HK-2 (cell line): Measurements from ENCODE around the gene EPS8L2.

Experiments
- DNase-seq: peaks from one replicate; pipeline ENCODE4 v3.0.0-alpha.2; 2018; ENCODE audit not compliant: unreplicated experiment

The EPS8L2 gene

DNA sequence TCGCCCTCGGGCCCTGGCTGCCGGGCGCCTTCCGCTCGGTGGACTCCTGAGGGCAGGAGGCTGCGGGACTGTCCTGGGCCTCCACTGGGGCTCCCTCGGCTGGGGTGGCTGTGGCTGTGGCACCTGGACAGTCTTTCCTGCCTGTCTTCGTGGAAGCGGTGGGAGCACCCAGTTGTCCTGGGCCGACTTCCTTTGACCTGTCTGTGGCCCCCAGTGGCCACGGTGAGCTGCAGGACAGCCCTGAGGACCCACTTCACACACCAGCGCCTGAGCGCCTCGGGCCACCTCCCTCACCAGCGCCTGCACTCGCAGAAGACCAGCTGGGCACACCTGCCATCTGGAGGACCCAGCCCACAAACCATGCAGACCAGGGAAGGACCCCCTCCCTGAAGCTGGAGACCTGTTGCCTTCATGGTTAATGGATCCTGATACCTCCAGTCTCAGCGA is 1.8 kb upstream of the EPS8L2 start:
- DNase-seq = no peak

DNA sequence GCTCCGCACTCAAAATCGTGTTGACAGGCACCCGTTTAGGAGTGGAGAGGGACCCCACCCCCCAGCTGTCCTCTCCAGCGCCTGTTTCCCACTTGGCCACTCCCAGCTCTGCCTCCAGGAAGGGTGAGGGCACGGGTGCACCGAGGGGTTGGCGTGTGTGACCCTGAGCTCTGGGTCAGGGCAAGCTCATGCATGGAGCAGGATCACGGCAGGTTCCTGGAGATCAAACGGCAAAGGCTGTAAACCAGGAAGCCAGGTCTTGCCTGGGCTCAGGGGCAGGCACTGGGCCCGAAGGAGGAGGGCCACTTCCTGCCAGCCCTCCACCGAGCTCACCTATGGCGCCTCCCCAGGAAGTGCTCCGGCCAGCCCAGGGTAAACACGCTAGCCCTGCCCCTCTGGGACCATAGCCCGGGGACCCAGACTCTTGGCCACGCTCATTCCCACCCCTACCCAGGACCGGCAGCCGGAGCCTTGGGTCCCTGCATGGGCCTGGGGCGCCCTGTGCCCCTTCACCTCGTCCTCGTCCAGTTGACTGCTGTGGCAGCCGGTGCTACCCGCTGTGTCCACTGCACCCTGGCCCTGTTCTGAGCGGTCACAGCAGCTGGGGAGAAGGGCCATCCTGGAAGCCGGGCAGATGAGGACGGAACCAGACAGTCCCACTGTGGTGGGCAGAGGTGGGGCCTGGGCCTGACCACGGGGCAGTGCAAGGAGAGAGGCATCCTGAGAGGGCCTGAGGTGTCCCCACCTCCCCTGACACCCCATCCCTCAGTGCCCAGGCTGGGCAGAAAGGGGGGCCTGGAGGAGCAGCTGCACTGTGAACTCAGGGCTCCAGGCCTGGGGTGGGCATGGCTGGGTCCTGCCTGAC is 1.0 kb upstream of the EPS8L2 start:
- DNase-seq = peak; percentile 76

- DNase-seq = no peak
Observed at GRCh38 chr11:706439-706956, 467 bp downstream of the EPS8L2 start.

DNA sequence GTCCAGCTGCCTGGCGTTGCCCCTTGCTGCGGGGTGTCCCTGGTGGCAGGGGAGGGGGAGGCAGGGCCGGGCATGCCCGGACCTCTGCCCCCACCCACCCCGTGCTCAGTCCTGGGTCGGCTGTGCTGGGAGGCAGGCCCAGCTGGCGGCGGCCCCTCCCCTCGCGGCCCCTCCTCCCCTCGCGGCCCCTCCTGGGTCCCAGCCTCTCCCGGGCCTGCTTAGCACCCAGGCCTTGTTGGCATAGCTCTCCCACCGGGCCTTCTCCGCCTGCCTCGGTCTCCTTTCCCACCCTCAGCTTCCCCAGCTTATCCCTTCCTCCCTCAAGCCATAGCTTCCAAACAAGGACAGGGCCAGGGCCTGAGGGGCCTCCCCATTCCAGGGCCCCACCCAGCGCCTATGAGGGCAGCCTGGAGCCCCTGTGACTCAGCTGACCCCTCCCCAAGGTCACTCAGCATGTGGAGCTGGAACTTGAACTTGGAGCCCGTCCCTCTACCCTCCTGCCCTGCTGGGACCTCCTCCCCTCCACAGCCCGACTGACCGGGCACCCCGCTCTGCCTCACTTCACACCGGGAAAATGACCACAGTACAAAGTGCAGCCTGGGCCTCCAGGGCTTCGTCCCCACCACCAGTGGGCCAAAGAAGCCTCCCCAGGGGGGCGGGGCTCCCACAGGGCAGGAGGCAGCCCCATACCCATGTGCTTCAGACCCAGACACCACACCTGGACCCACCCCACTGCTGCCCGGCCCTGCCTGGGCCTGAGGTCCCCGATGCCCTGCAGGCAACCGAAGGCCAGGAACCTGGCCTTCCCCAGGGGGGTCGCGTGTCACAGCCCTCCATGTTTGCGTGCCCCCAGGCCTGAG is 1.2 kb downstream of the EPS8L2 start:
- DNase-seq = peak; percentile 82

DNA sequence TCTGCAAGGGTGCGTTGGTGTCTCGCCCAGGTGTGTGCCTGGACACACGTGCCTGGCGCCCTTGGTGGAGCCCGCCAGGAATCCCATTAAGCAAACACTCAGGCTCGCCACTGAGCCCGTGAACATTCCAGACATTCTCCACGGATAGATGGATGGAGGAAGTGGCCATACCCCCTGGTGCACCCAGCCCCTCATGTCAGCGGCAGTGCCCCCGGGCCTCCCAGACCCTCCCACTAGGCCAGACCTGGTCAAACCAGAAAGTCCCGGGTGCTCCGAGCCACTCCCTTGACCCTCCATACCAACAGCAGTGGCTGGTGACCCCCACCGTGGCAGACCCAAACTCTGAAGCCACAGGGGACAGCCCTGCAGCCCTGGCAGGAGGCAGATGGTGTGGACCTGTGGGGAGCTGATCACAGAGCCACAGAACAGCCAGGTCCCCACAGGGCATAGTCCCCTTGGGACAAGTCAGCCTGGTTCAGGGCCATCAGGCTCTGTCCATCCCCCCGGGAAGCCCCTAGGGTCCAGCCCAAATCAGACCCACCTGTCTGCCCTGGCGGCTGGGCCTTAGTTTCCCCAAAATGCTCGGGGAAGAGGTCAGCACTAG is 1.9 kb downstream of the EPS8L2 start:
- DNase-seq = peak; percentile 80

DNA sequence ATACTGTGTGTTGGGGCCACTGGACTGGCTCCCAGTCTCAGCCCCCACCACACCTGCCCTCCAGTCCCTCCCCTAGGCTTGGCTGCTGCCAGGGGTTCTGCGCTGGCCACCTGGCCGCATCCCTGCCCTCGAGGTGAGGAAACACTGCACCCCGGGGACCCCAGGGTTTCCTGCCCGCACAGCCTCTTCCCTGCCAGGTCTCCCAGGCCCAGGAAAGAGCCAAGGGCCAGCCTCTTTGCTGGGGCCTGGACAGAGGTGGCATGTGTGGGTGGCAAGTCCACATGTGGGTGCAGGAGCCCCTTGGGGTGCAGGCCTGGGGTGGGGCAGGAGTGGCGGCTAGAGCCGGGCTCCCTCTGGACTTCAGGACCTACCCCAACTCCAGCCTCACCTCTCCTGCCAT is 2.5 kb downstream of the EPS8L2 start:
- DNase-seq = no peak

- DNase-seq = no peak
Observed at GRCh38 chr11:709109-709997, 3.3 kb downstream of the EPS8L2 start.

GRCh38 chr11:714436-714835 is 8.4 kb downstream of the EPS8L2 start:
- DNase-seq = no peak

GRCh38 chr11:719214-720016 is 13.4 kb downstream of the EPS8L2 start:
- no peak for DNase-seq

DNA sequence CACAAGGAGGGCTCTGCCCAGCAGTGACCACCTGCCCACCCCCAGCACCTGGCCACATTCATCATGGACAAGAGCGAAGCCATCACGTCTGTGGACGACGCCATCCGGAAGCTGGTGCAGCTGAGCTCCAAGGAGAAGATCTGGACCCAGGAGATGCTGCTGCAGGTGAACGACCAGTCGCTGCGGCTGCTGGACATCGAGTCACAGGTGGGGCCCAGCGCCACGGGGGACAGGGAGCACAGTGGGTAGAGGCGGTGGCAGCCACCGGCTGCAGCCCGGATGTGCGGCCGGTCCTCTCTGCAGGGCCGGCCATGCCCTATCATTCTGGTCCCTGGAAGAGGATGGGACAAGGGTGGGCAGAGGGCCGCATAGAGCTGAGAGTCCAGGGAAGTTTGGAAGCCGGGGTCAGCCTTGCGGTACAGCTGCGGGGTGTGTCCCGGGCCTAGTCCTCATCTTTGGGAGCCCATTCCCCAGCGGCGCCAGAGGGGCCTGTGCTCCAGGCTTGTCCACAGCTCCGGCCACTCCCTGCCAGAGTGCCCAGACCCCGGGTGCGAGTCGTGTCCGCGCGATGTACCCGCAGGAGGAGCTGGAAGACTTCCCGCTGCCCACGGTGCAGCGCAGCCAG is 14.1 kb downstream of the EPS8L2 start:
- no peak for DNase-seq

DNA sequence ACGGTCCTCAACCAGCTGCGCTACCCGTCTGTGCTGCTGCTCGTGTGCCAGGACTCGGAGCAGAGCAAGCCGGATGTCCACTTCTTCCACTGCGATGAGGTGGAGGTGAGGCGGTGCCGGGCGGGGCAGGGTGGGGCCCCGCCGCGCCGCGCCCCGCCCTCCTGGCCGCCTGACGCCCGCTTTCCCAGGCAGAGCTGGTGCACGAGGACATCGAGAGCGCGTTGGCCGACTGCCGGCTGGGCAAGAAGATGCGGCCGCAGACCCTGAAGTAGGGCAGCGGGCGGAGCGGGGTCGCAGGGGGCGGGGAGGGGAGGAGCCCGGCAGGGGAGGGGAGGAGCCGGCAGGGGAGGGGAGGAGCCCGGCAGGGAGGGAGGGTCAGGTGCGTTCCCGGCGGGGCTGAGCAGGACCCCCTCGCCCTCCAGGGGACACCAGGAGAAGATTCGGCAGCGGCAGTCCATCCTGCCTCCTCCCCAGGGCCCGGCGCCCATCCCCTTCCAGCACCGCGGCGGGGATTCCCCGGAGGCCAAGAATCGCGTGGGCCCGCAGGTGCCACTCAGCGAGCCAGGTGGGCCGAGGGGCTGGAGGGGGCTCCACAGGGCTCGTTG is 14.7 kb downstream of the EPS8L2 start:
- DNase-seq = no peak

DNA sequence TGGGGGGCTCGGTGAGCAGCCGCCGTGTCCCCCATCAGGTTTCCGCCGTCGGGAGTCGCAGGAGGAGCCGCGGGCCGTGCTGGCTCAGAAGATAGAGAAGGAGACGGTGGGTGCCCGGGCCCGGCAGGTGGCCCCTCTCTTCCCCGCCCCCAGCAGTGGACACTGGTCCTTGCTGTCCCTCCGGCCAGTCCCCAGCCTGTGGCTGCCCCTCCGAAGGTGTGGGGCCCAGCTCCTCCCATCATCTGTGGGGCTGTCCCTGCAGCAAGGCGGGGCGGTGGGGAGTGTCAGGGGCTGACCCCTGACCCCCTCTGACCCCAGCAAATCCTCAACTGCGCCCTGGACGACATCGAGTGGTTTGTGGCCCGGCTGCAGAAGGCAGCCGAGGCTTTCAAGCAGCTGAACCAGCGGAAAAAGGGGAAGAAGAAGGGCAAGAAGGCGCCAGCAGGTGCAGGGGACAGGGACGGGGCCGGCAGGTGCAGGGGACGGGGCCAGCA is 15.3 kb downstream of the EPS8L2 start:
- no peak for DNase-seq

- DNase-seq = no peak
Observed at GRCh38 chr11:721741-722345, 15.8 kb downstream of the EPS8L2 start.

DNA sequence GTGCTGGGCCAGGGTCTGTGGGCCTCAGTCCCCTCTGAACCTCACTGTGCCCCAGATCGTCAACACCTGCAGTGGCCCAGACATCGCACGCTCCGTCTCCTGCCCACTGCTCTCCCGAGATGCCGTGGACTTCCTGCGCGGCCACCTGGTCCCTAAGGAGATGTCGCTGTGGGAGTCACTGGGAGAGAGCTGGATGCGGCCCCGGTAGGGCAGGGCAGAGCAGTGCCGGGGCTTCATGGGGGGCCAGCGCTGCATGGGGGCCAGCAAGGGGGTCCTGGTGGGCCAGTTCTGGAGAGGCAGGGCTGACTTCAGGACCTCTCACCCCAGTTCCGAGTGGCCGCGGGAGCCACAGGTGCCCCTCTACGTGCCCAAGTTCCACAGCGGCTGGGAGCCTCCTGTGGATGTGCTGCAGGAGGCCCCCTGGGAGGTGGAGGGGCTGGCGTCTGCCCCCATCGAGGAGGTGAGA is 16.3 kb downstream of the EPS8L2 start:
- no peak for DNase-seq

- DNase-seq = no peak
Observed at GRCh38 chr11:723120-723883, 17.3 kb downstream of the EPS8L2 start.

GRCh38 chr11:724049-724777 is 18.2 kb downstream of the EPS8L2 start:
- DNase-seq = no peak

DNA sequence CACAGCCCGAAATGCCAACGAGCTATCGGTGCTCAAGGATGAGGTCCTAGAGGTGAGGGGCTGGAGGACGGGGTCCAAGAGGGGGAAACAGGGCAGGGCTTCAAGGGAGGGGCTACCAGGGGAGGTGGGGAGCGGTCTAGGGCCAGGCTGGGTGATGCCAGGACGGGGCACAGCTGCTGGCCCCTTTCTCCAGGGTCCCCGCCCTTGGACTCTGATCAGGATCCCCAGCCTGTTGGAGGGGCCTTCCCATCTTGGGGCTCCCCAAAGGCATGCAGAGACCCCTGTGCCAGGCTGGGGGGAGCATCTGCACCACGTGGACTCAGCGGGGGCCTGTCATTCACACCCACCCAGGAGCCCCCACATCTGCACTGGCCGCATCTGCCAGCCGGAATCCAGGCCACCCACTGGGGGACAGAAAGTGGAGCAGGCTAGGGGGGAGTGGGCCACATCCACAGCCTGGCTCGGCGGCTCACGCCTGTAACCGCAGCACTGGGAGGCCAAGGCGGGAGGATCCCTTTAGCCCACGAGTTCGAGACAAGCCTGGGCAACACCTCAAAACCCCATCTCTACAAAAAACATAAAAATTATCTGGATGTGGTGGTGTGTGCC is 18.9 kb downstream of the EPS8L2 start:
- no peak for DNase-seq
